GM23338 (cell line): ENCODE data around the gene AFP. TPM values are rescaled to one million over a fixed set of nuclear protein-coding genes. Genes with fewer than 3 reads are reported as not detected.

Experiments used
- ATAC-seq: fragments of 200-7000 bp; cut with Tn5 transposase; 3 replicates; pipeline ENCODE4 v1.9.1; 2020
- DNase-seq: peaks from one replicate; pipeline ENCODE4 v3.0.0-alpha.2; 2015; ENCODE audit warnings: low spot score
- H2AFZ ChIP-seq: fragments of 200-600 bp; sonication (generic); 2 replicates; pipeline ENCODE4 v1.8.0; 2016; ENCODE audit warnings: antibody characterized with exemption, mild to moderate bottlenecking, moderate library complexity
- H3F3A ChIP-seq: fragments of 200-600 bp; sonication (generic); replicated peaks from 2 replicates; pipeline ENCODE4 v1.8.0; 2017; ENCODE audit warnings: antibody characterized with exemption, mixed run types, low read depth
- H3K27ac ChIP-seq: fragments of 200-600 bp; sonication (generic); 2 replicates; pipeline ENCODE4 v1.6.1; 2016; ENCODE audit warnings: low read depth
- H3K27me3 ChIP-seq: fragments of 200-600 bp; sonication (generic); 2 replicates; pipeline ENCODE4 v1.8.0; 2016; ENCODE audit warnings: mild to moderate bottlenecking, mixed run types, moderate library complexity; ENCODE audit not compliant: insufficient read depth
- H3K36me3 ChIP-seq: fragments of 200-600 bp; sonication (generic); 2 replicates; pipeline ENCODE4 v1.8.0; 2016; ENCODE audit warnings: mild to moderate bottlenecking; ENCODE audit not compliant: insufficient read depth
- H3K4me1 ChIP-seq: fragments of 200-600 bp; sonication (generic); 2 replicates; pipeline ENCODE4 v1.8.0; 2016; ENCODE audit warnings: mild to moderate bottlenecking, moderate library complexity; ENCODE audit not compliant: insufficient read depth
- H3K4me2 ChIP-seq: fragments of 200-600 bp; sonication (generic); 2 replicates; pipeline ENCODE4 v1.7.1; 2017; ENCODE audit warnings: mixed run types
- H3K4me3 ChIP-seq: fragments of 200-600 bp; sonication (generic); 2 replicates; pipeline ENCODE4 v1.6.1; 2016; ENCODE audit warnings: mixed run types
- H3K79me2 ChIP-seq: fragments of 200-600 bp; sonication (generic); replicated peaks from 2 replicates; pipeline ENCODE4 v1.8.0; 2017; ENCODE audit warnings: mild to moderate bottlenecking; ENCODE audit not compliant: insufficient read depth
- H3K9me2 ChIP-seq: fragments of 200-600 bp; sonication (generic); 2 replicates; pipeline ENCODE4 v1.8.0; 2017; ENCODE audit not compliant: insufficient read depth
- H4K20me1 ChIP-seq: fragments of 200-600 bp; sonication (generic); replicated peaks from 2 replicates; pipeline ENCODE4 v1.8.0; 2017; ENCODE audit warnings: mild to moderate bottlenecking; ENCODE audit not compliant: insufficient read depth
- H3K27ac Mint-ChIP-seq: 2 replicates; pipeline ENCODE4 v1.8.0; 2020; ENCODE audit warnings: inconsistent platforms, mild to moderate bottlenecking, moderate library complexity, mixed read lengths
- H3K27me3 Mint-ChIP-seq: 3 replicates; pipeline ENCODE4 v1.8.0; 2022; ENCODE audit warnings: low read depth, mild to moderate bottlenecking, moderate library complexity, mixed read lengths, inconsistent platforms; ENCODE audit not compliant: insufficient read depth, poor library complexity
- H3K36me3 Mint-ChIP-seq: 3 replicates; pipeline ENCODE4 v1.8.0; 2021; ENCODE audit warnings: low read depth, mild to moderate bottlenecking, inconsistent platforms, moderate library complexity, mixed read lengths
- H3K4me1 Mint-ChIP-seq: 3 replicates; pipeline ENCODE4 v1.8.0; 2020; ENCODE audit warnings: mild to moderate bottlenecking, inconsistent platforms, mixed read lengths
- H3K4me3 Mint-ChIP-seq: 3 replicates; pipeline ENCODE4 v1.8.0; 2021; ENCODE audit warnings: moderate library complexity, mild to moderate bottlenecking, inconsistent platforms, mixed read lengths
- H3K9me3 Mint-ChIP-seq: 3 replicates; pipeline ENCODE4 v1.8.0; 2020; ENCODE audit warnings: moderate library complexity, mild to moderate bottlenecking, inconsistent platforms, mixed read lengths
- CREB1 ChIP-seq: fragments of 250-450 bp; sonication (Bioruptor Pico); IDR thresholded peaks from 2 replicates; pipeline ENCODE4 v1.5.0; 2020; ENCODE audit warnings: low read depth, mild to moderate bottlenecking, moderate library complexity
- EZH2 ChIP-seq: fragments of 200-600 bp; sonication (generic); IDR thresholded peaks from one replicate; pipeline ENCODE4 v1.8.0; 2017; ENCODE audit warnings: antibody characterized with exemption, mild to moderate bottlenecking, low read depth; ENCODE audit not compliant: unreplicated experiment
- EZH2phosphoT487 ChIP-seq: fragments of 200-600 bp; sonication (generic); IDR thresholded peaks from one replicate; pipeline ENCODE4 v1.8.1; 2018; ENCODE audit warnings: antibody characterized with exemption; ENCODE audit not compliant: unreplicated experiment
- NANOG ChIP-seq: IDR thresholded peaks from 2 replicates; pipeline ENCODE4 v1.6.1; 2016; ENCODE audit warnings: antibody characterized with exemption, borderline replicate concordance
- polyA plus RNA-seq: library from polyadenylated mRNA; unstranded; fragments of >200 nt; fragmentation: Nextera tagmentation; extraction: Ambion mirVana; gene quantifications from 2 replicates; pipeline ENCODE4 v1.2.1, GENCODE V29; 2016
- total RNA-seq: library from RNA; depleted of rRNA; stranded (reverse); fragments of >200 nt; shearing (Covaris generic); gene quantifications from 2 replicates; pipeline ENCODE4 v1.2.3, GENCODE V29; 2014
- TF ChIP-seq, protein P1 (sequence below): IDR thresholded peaks from 2 replicates; pipeline ENCODE4 v1.6.1; 2016; ENCODE audit warnings: antibody characterized with exemption
- TF ChIP-seq, protein P2 (sequence below): fragments of 250-450 bp; sonication (Bioruptor Pico); IDR thresholded peaks from 2 replicates; pipeline ENCODE4 v1.5.0; 2020; ENCODE audit warnings: mild to moderate bottlenecking, moderate library complexity
- TF ChIP-seq, protein P3 (sequence below): IDR thresholded peaks from one replicate; pipeline ENCODE4 v1.6.1; 2018; ENCODE audit warnings: antibody characterized with exemption; ENCODE audit not compliant: unreplicated experiment

Gene AFP
- total and polyA plus RNA-seq, 2 experiments from 2014 or later: 4.0 to 17.3 TPM

DNA sequence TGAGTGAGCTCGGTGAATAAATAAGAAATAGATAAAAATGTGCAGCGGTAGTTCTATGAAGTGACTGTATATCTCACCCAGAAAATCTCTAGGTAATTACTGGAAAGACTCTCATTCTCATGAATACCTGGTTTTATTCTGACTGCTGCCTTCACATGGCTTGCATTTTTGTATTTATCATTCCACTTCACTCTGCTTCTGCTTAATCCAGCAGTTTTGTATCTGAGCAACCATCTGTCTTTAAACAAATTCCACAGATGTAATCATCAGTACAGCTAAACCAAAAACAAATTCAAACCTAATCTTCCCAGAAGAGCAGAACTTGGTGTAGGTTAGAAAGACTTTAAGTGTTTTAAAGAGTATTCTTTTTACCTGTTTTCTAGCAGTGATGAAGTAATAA lies 43.1 kb upstream of the AFP start:
- H3K79me2 ChIP-seq: no peaks in the 10 kb centered on the region

More for the DNA sequence above, 43.1 kb upstream of the AFP start:
- ATAC-seq: no peak
- no peaks in the 10 kb centered on the region for H3K36me3 Mint-ChIP-seq
- H3K27ac Mint-ChIP-seq: no peak overlapping the region
- Histone ChIP-seq H3K4me1 (no peaks in the 10 kb centered on the region), H3K36me3 (no peaks in the 10 kb centered on the region), H3K9me2 (no peaks in the 10 kb centered on the region), H3K4me2 (no peak overlapping the region), H3K27ac (no peak overlapping the region), H2AFZ (no peak overlapping the region), H4K20me1 (no peaks in the 10 kb centered on the region), H3K27me3 (no peaks in the 10 kb centered on the region), H3F3A (no peaks in the 10 kb centered on the region), H3K4me3 (no peak overlapping the region)
- DNase-seq: no peak
- no peaks in the 10 kb centered on the region for H3K27me3 Mint-ChIP-seq
- no peaks in the 10 kb centered on the region for H3K9me3 Mint-ChIP-seq
- H3K4me1 Mint-ChIP-seq: no peaks in the 10 kb centered on the region
- TF ChIP-seq, protein P1, sequence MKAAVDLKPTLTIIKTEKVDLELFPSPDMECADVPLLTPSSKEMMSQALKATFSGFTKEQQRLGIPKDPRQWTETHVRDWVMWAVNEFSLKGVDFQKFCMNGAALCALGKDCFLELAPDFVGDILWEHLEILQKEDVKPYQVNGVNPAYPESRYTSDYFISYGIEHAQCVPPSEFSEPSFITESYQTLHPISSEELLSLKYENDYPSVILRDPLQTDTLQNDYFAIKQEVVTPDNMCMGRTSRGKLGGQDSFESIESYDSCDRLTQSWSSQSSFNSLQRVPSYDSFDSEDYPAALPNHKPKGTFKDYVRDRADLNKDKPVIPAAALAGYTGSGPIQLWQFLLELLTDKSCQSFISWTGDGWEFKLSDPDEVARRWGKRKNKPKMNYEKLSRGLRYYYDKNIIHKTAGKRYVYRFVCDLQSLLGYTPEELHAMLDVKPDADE: no peak
- TF ChIP-seq, protein P2, sequence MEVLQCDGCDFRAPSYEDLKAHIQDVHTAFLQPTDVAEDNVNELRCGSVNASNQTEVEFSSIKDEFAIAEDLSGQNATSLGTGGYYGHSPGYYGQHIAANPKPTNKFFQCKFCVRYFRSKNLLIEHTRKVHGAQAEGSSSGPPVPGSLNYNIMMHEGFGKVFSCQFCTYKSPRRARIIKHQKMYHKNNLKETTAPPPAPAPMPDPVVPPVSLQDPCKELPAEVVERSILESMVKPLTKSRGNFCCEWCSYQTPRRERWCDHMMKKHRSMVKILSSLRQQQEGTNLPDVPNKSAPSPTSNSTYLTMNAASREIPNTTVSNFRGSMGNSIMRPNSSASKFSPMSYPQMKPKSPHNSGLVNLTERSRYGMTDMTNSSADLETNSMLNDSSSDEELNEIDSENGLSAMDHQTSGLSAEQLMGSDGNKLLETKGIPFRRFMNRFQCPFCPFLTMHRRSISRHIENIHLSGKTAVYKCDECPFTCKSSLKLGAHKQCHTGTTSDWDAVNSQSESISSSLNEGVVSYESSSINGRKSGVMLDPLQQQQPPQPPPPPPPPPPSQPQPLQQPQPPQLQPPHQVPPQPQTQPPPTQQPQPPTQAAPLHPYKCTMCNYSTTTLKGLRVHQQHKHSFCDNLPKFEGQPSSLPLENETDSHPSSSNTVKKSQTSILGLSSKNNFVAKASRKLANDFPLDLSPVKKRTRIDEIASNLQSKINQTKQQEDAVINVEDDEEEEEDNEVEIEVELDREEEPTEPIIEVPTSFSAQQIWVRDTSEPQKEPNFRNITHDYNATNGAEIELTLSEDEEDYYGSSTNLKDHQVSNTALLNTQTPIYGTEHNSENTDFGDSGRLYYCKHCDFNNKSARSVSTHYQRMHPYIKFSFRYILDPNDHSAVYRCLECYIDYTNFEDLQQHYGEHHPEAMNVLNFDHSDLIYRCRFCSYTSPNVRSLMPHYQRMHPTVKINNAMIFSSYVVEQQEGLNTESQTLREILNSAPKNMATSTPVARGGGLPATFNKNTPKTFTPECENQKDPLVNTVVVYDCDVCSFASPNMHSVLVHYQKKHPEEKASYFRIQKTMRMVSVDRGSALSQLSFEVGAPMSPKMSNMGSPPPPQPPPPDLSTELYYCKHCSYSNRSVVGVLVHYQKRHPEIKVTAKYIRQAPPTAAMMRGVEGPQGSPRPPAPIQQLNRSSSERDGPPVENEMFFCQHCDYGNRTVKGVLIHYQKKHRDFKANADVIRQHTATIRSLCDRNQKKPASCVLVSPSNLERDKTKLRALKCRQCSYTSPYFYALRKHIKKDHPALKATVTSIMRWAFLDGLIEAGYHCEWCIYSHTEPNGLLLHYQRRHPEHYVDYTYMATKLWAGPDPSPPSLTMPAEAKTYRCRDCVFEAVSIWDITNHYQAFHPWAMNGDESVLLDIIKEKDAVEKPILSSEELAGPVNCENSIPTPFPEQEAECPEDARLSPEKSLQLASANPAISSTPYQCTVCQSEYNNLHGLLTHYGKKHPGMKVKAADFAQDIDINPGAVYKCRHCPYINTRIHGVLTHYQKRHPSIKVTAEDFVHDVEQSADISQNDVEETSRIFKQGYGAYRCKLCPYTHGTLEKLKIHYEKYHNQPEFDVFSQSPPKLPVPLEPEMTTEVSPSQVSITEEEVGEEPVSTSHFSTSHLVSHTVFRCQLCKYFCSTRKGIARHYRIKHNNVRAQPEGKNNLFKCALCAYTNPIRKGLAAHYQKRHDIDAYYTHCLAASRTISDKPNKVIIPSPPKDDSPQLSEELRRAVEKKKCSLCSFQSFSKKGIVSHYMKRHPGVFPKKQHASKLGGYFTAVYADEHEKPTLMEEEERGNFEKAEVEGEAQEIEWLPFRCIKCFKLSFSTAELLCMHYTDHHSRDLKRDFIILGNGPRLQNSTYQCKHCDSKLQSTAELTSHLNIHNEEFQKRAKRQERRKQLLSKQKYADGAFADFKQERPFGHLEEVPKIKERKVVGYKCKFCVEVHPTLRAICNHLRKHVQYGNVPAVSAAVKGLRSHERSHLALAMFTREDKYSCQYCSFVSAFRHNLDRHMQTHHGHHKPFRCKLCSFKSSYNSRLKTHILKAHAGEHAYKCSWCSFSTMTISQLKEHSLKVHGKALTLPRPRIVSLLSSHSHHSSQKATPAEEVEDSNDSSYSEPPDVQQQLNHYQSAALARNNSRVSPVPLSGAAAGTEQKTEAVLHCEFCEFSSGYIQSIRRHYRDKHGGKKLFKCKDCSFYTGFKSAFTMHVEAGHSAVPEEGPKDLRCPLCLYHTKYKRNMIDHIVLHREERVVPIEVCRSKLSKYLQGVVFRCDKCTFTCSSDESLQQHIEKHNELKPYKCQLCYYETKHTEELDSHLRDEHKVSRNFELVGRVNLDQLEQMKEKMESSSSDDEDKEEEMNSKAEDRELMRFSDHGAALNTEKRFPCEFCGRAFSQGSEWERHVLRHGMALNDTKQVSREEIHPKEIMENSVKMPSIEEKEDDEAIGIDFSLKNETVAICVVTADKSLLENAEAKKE (CRISPR knock-in tag): no peak
- TF ChIP-seq CREB1 (no peak), EZH2phosphoT487 (no peak), EZH2 (no peak), NANOG (no peak)
- TF ChIP-seq, protein P3, sequence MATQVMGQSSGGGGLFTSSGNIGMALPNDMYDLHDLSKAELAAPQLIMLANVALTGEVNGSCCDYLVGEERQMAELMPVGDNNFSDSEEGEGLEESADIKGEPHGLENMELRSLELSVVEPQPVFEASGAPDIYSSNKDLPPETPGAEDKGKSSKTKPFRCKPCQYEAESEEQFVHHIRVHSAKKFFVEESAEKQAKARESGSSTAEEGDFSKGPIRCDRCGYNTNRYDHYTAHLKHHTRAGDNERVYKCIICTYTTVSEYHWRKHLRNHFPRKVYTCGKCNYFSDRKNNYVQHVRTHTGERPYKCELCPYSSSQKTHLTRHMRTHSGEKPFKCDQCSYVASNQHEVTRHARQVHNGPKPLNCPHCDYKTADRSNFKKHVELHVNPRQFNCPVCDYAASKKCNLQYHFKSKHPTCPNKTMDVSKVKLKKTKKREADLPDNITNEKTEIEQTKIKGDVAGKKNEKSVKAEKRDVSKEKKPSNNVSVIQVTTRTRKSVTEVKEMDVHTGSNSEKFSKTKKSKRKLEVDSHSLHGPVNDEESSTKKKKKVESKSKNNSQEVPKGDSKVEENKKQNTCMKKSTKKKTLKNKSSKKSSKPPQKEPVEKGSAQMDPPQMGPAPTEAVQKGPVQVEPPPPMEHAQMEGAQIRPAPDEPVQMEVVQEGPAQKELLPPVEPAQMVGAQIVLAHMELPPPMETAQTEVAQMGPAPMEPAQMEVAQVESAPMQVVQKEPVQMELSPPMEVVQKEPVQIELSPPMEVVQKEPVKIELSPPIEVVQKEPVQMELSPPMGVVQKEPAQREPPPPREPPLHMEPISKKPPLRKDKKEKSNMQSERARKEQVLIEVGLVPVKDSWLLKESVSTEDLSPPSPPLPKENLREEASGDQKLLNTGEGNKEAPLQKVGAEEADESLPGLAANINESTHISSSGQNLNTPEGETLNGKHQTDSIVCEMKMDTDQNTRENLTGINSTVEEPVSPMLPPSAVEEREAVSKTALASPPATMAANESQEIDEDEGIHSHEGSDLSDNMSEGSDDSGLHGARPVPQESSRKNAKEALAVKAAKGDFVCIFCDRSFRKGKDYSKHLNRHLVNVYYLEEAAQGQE: no peak
- H3K4me3 Mint-ChIP-seq: no peak overlapping the region
